ENCODE measurements around the gene PGBD5. TPM values are rescaled to one million over a fixed set of nuclear protein-coding genes. Genes with fewer than 3 reads are reported as not detected.
A peak's percentile ranks its signal among the peaks of the same experiment; 100 is the strongest.

PGBD5 gene
- total RNA-seq, 1 donor from 2014 or later = 14.7 TPM

DNA sequence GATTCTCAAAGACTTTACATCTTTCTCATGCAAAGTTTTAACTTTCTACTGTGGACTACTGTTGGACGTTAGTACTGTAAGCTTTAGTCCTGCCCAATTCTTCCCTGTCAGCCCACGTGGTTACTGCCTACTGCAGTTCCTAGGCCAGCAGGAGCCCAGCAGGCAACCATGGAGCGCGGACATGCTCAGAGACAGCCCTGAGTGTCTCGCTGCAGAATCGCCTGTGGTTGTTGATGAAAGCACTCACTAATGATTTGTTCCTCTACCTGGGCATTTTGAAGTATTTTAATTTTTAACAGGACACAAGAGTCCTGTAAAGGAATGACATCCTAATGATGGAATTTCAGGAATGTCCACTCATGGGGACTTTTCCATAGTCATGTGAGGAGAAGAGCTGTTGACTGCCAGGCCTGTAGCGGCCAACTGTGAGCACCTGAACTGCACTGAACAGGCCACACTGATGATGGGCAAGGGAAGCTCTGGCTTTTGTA is 44.1 kb downstream of the PGBD5 start:
- Mint-ChIP-seq H3K27me3 (ENCODE audit: low read depth, unreplicated experiment) (no peaks in the 10 kb centered on the region), H3K4me3 (ENCODE audit: unreplicated experiment) (peak overlapping the region; percentile 4), H3K4me1 (ENCODE audit: low read depth, unreplicated experiment) (peaks cover 18% of the 10 kb centered on the region), H3K9me3 (ENCODE audit: unreplicated experiment) (peaks cover 10% of the 10 kb centered on the region), H3K27ac (ENCODE audit: unreplicated experiment) (no peak overlapping the region), H3K36me3 (ENCODE audit: low read depth, unreplicated experiment) (peaks cover 29% of the 10 kb centered on the region)
- peaks cover 6% of the 10 kb centered on the region for H3K9me3 ChIP-seq (ENCODE audit: insufficient read depth, low read depth, low read length)
- no peaks in the 10 kb centered on the region for H3K36me3 ChIP-seq (ENCODE audit: insufficient read depth, low read length)
- H4K20me1 ChIP-seq (ENCODE audit: insufficient read depth, low read length) = no peaks in the 10 kb centered on the region
- FAIRE-seq (no peak), DNase-seq (ENCODE audit: low read depth) (peak; percentile 6)
- TF ChIP-seq, protein P1, sequence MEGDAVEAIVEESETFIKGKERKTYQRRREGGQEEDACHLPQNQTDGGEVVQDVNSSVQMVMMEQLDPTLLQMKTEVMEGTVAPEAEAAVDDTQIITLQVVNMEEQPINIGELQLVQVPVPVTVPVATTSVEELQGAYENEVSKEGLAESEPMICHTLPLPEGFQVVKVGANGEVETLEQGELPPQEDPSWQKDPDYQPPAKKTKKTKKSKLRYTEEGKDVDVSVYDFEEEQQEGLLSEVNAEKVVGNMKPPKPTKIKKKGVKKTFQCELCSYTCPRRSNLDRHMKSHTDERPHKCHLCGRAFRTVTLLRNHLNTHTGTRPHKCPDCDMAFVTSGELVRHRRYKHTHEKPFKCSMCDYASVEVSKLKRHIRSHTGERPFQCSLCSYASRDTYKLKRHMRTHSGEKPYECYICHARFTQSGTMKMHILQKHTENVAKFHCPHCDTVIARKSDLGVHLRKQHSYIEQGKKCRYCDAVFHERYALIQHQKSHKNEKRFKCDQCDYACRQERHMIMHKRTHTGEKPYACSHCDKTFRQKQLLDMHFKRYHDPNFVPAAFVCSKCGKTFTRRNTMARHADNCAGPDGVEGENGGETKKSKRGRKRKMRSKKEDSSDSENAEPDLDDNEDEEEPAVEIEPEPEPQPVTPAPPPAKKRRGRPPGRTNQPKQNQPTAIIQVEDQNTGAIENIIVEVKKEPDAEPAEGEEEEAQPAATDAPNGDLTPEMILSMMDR (IDR thresholded peaks at IDR 0.05; ENCODE audit: insufficient read depth, low read depth, low read length) = no peak
- no peak for TF ChIP-seq EZH2 (IDR thresholded peaks at IDR 0.05; ENCODE audit: insufficient read depth, low read length)
- H3K79me2 ChIP-seq (ENCODE audit: insufficient read depth, low read length) = no peaks in the 10 kb centered on the region
- H3K4me2 ChIP-seq (ENCODE audit: low read length) = no peak overlapping the region
- H3K27me3 ChIP-seq (ENCODE audit: insufficient read depth, low read length) = no peaks in the 10 kb centered on the region
- H3K4me3 ChIP-seq (ENCODE audit: insufficient read depth, low read depth, low read length) = no peak overlapping the region
- H3K27ac ChIP-seq (ENCODE audit: low read depth, low read length) = no peak overlapping the region
- no peak overlapping the region for H3K9ac ChIP-seq (ENCODE audit: low read length)
- H3K4me1 ChIP-seq (ENCODE audit: insufficient read depth, low read length) = no peaks in the 10 kb centered on the region
- H2AFZ ChIP-seq (ENCODE audit: low read depth, low read length) = no peak overlapping the region

- H3K4me2 ChIP-seq (ENCODE audit: low read length) = no peak overlapping the region
- no peaks in the 10 kb centered on the region for H3K79me2 ChIP-seq (ENCODE audit: insufficient read depth, low read length)
- H3K27ac ChIP-seq (ENCODE audit: low read depth, low read length) = no peak overlapping the region
- H3K36me3 ChIP-seq (ENCODE audit: insufficient read depth, low read length) = no peaks in the 10 kb centered on the region
- no peak for FAIRE-seq
- Mint-ChIP-seq H3K36me3 (ENCODE audit: low read depth, unreplicated experiment) (peaks cover 25% of the 10 kb centered on the region), H3K4me3 (ENCODE audit: unreplicated experiment) (no peak overlapping the region), H3K9me3 (ENCODE audit: unreplicated experiment) (peaks cover 10% of the 10 kb centered on the region), H3K27me3 (ENCODE audit: low read depth, unreplicated experiment) (no peaks in the 10 kb centered on the region), H3K27ac (ENCODE audit: unreplicated experiment) (no peak overlapping the region), H3K4me1 (ENCODE audit: low read depth, unreplicated experiment) (peaks cover 18% of the 10 kb centered on the region)
- no peak for DNase-seq (ENCODE audit: low read depth)
- no peaks in the 10 kb centered on the region for H3K27me3 ChIP-seq (ENCODE audit: insufficient read depth, low read length)
- no peak overlapping the region for H2AFZ ChIP-seq (ENCODE audit: low read depth, low read length)
- H4K20me1 ChIP-seq (ENCODE audit: insufficient read depth, low read length) = no peaks in the 10 kb centered on the region
- peaks cover 6% of the 10 kb centered on the region for H3K9me3 ChIP-seq (ENCODE audit: insufficient read depth, low read depth, low read length)
- no peaks in the 10 kb centered on the region for H3K4me1 ChIP-seq (ENCODE audit: insufficient read depth, low read length)
- no peak for TF ChIP-seq EZH2 (IDR thresholded peaks at IDR 0.05; ENCODE audit: insufficient read depth, low read length)
- TF ChIP-seq, protein P1 (IDR thresholded peaks at IDR 0.05; ENCODE audit: insufficient read depth, low read depth, low read length) = no peak
- no peak overlapping the region for H3K4me3 ChIP-seq (ENCODE audit: insufficient read depth, low read depth, low read length)
- H3K9ac ChIP-seq (ENCODE audit: low read length) = no peak overlapping the region
These were observed 44.5 kb downstream of the PGBD5 start for GRCh38 chr1:230381585-230381984.

- H3K27me3 Mint-ChIP-seq (ENCODE audit: low read depth, unreplicated experiment) = no peaks in the 10 kb centered on the region
These were observed 45.1 kb downstream of the PGBD5 start for GRCh38 chr1:230381049-230381467.

More at GRCh38 chr1:230381049-230381467, 45.1 kb downstream of the PGBD5 start:
- Histone ChIP-seq H3K9ac (ENCODE audit: low read length) (no peak overlapping the region), H2AFZ (ENCODE audit: low read depth, low read length) (no peak overlapping the region), H3K27ac (ENCODE audit: low read depth, low read length) (no peak overlapping the region), H3K79me2 (ENCODE audit: insufficient read depth, low read length) (no peaks in the 10 kb centered on the region), H3K9me3 (ENCODE audit: insufficient read depth, low read depth, low read length) (peaks cover 6% of the 10 kb centered on the region), H3K27me3 (ENCODE audit: insufficient read depth, low read length) (no peaks in the 10 kb centered on the region), H3K36me3 (ENCODE audit: insufficient read depth, low read length) (no peaks in the 10 kb centered on the region), H4K20me1 (ENCODE audit: insufficient read depth, low read length) (no peaks in the 10 kb centered on the region), H3K4me2 (ENCODE audit: low read length) (no peak overlapping the region), H3K4me3 (ENCODE audit: insufficient read depth, low read depth, low read length) (no peak overlapping the region), H3K4me1 (ENCODE audit: insufficient read depth, low read length) (no peaks in the 10 kb centered on the region)
- peaks cover 10% of the 10 kb centered on the region for H3K9me3 Mint-ChIP-seq (ENCODE audit: unreplicated experiment)
- no peak overlapping the region for H3K27ac Mint-ChIP-seq (ENCODE audit: unreplicated experiment)
- peaks cover 18% of the 10 kb centered on the region for H3K4me1 Mint-ChIP-seq (ENCODE audit: low read depth, unreplicated experiment)
- H3K4me3 Mint-ChIP-seq (ENCODE audit: unreplicated experiment) = no peak overlapping the region
- peaks cover 26% of the 10 kb centered on the region for H3K36me3 Mint-ChIP-seq (ENCODE audit: low read depth, unreplicated experiment)
- no peak for TF ChIP-seq EZH2 (IDR thresholded peaks at IDR 0.05; ENCODE audit: insufficient read depth, low read length)
- TF ChIP-seq, protein P1 (IDR thresholded peaks at IDR 0.05; ENCODE audit: insufficient read depth, low read depth, low read length) = no peak
- no peak for FAIRE-seq
- no peak for DNase-seq (ENCODE audit: low read depth)

Data from astrocyte (in vitro differentiated cells and primary cell).